GM21367 (cell line): ENCODE results near the gene C22orf39.

Source experiments
- ATAC-seq: cut with Tn5 transposase; IDR thresholded peaks from one replicate; pipeline ENCODE4 v1.9.1; 2021; ENCODE audit not compliant: unreplicated experiment

Gene C22orf39

GRCh38 chr22:19431649-19432132 lies 15.8 kb downstream of the C22orf39 start, which contains the start of gene HIRA:
Gene HIRA, minus strand, starts transcription at chr22:19431733. Its CDS starts 257 bp downstream, at chr22:19431476.
- ATAC-seq, result peak; percentile 23

- ATAC-seq, result no peak
These were observed 16.5 kb downstream of the C22orf39 start for GRCh38 chr22:19430890-19431541.

- ATAC-seq, result no peak
These were observed 17.3 kb downstream of the C22orf39 start for GRCh38 chr22:19429950-19430889.

- no peak for ATAC-seq
These were observed 23.4 kb downstream of the C22orf39 start for GRCh38 chr22:19424186-19424500.

GRCh38 chr22:19422440-19423301 lies 24.8 kb downstream of the C22orf39 start:
- no peak for ATAC-seq

GRCh38 chr22:19420321-19420720 lies 27.2 kb downstream of the C22orf39 start:
- no peak for ATAC-seq

GRCh38 chr22:19419464-19420178 lies 27.9 kb downstream of the C22orf39 start:
- ATAC-seq, result no peak

- no peak for ATAC-seq
These were observed 28.4 kb downstream of the C22orf39 start for GRCh38 chr22:19419086-19419463.

- ATAC-seq, result no peak
These were observed 34.6 kb downstream of the C22orf39 start for GRCh38 chr22:19412923-19413322.

- ATAC-seq, result no peak
These were observed 35.0 kb downstream of the C22orf39 start for GRCh38 chr22:19412478-19412877.

GRCh38 chr22:19411690-19412045 lies 35.8 kb downstream of the C22orf39 start:
- ATAC-seq, result no peak

- no peak for ATAC-seq
These were observed 36.4 kb downstream of the C22orf39 start for GRCh38 chr22:19410941-19411689.

- no peak for ATAC-seq
These were observed 39.6 kb downstream of the C22orf39 start for GRCh38 chr22:19407649-19408606.

GRCh38 chr22:19406846-19407245 lies 40.7 kb downstream of the C22orf39 start:
- ATAC-seq, result no peak

- no peak for ATAC-seq
These were observed 41.2 kb downstream of the C22orf39 start for GRCh38 chr22:19406281-19406811.

- ATAC-seq, result no peak
These were observed 41.9 kb downstream of the C22orf39 start for GRCh38 chr22:19405652-19406051.

- no peak for ATAC-seq
These were observed 42.4 kb downstream of the C22orf39 start for GRCh38 chr22:19405133-19405532.

GRCh38 chr22:19404676-19405075 lies 42.8 kb downstream of the C22orf39 start:
- no peak for ATAC-seq
